Measurements from ENCODE around the gene ADGRD1. TPM values are rescaled to one million over a fixed set of nuclear protein-coding genes. Genes with fewer than 3 reads are reported as not detected.

The ADGRD1 gene
- total RNA-seq, 1 donor from 2014 or later, result 99.5 TPM

GRCh38 chr12:131063960-131064359 lies 110.3 kb downstream of the ADGRD1 start:
- intact Hi-C loops (cut with micrococcal nuclease), result no loop called here
- TF ChIP-seq, protein P1, sequence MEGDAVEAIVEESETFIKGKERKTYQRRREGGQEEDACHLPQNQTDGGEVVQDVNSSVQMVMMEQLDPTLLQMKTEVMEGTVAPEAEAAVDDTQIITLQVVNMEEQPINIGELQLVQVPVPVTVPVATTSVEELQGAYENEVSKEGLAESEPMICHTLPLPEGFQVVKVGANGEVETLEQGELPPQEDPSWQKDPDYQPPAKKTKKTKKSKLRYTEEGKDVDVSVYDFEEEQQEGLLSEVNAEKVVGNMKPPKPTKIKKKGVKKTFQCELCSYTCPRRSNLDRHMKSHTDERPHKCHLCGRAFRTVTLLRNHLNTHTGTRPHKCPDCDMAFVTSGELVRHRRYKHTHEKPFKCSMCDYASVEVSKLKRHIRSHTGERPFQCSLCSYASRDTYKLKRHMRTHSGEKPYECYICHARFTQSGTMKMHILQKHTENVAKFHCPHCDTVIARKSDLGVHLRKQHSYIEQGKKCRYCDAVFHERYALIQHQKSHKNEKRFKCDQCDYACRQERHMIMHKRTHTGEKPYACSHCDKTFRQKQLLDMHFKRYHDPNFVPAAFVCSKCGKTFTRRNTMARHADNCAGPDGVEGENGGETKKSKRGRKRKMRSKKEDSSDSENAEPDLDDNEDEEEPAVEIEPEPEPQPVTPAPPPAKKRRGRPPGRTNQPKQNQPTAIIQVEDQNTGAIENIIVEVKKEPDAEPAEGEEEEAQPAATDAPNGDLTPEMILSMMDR (IDR thresholded peaks at IDR 0.05; ENCODE audit: borderline replicate concordance), result no peak
- no peak for DNase-seq

DNA sequence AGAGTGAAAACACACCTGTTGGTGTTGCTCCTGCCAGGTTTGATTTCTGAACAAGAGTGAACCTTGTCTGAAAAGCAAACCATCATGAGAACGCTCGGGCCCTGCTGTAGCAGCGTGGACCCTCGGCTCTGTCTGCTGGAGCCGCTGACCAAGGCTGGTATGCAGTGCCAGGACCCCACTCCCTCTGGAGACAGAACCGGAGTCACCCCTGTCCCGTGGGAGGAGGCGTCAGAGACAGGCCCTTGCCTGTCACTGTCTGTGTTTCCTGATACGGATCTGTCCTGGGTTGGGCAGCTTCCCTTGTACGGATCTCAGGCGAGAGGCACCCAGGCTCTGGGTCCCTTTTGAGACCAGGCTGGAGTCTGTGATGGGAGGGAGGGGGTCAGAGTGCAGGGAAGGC lies 111.6 kb downstream of the ADGRD1 start:
- no peak overlapping the region for H3K27ac ChIP-seq (replicated peaks)
- H3K27me3 ChIP-seq (ENCODE audit: low read depth), result no peaks in the 10 kb centered on the region
- DNase-seq, result no peak
- peaks cover 4% of the 10 kb centered on the region for H3K36me3 ChIP-seq
- TF ChIP-seq, protein P1 (IDR thresholded peaks at IDR 0.05; ENCODE audit: borderline replicate concordance), result no peak
- H3K9me3 ChIP-seq (replicated peaks), result no peaks in the 10 kb centered on the region
- peaks cover 49% of the 10 kb centered on the region for H3K4me1 ChIP-seq
- H3K4me3 ChIP-seq, result no peak overlapping the region
- intact Hi-C loops (cut with micrococcal nuclease), result no loop called here

More at GRCh38 chr12:131063960-131064359, 110.3 kb downstream of the ADGRD1 start:
- Histone ChIP-seq H3K4me3 (no peak overlapping the region), H3K4me1 (peaks cover 55% of the 10 kb centered on the region), H3K27me3 (ENCODE audit: low read depth) (no peaks in the 10 kb centered on the region), H3K27ac (replicated peaks) (no peak overlapping the region), H3K9me3 (replicated peaks) (no peaks in the 10 kb centered on the region), H3K36me3 (no peaks in the 10 kb centered on the region)

GRCh38 chr12:131065801-131066200 lies 112.1 kb downstream of the ADGRD1 start:
- TF ChIP-seq, protein P1 (IDR thresholded peaks at IDR 0.05; ENCODE audit: borderline replicate concordance), result no peak
- Histone ChIP-seq H3K27me3 (ENCODE audit: low read depth) (no peaks in the 10 kb centered on the region), H3K4me1 (peaks cover 49% of the 10 kb centered on the region), H3K36me3 (peaks cover 4% of the 10 kb centered on the region), H3K27ac (replicated peaks) (peak overlapping the region; percentile 47), H3K4me3 (no peak overlapping the region), H3K9me3 (replicated peaks) (no peaks in the 10 kb centered on the region)
- intact Hi-C loops (cut with micrococcal nuclease), result no loop called here
- DNase-seq, result no peak

- Histone ChIP-seq H3K4me3 (no peak overlapping the region), H3K36me3 (peaks cover 5% of the 10 kb centered on the region), H3K9me3 (replicated peaks) (no peaks in the 10 kb centered on the region), H3K4me1 (peaks cover 47% of the 10 kb centered on the region), H3K27ac (replicated peaks) (no peak overlapping the region), H3K27me3 (ENCODE audit: low read depth) (no peaks in the 10 kb centered on the region)
- peak; percentile 18 for DNase-seq
- TF ChIP-seq, protein P1 (IDR thresholded peaks at IDR 0.05; ENCODE audit: borderline replicate concordance), result no peak
- intact Hi-C loops (cut with micrococcal nuclease), result no loop called here
Observed at GRCh38 chr12:131066207-131066885, 112.6 kb downstream of the ADGRD1 start.

DNA sequence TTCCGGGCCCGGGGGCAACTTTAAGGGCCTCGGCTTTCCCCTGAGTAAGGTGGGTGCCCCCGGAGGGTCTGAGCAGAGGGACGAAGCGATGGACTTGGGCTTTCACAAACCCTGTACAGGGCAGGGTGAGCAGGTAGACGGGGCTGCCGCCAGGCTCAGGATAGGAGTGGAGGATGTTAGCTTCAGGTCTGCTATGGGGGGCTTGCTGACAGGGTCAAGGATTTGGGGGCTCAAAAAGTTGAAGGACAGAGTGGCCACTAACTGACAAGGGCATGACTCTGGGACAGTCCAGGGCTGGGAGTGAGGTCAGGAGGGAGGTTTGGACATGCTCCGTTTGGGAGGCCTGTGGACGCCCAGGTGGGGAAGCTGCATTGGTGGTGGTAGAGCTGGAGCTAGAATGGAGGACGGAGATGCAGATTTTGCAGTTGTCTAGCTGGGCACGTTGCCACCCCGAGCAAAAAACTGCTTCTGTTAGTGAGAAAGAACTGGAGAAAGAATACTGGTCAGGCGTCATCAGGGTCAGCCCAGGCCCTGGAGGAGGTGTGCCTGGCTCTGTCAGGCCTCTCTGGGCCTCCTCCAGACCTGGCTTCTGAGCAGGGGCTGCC lies 113.3 kb downstream of the ADGRD1 start:
- TF ChIP-seq, protein P1 (IDR thresholded peaks at IDR 0.05; ENCODE audit: borderline replicate concordance), result no peak
- Histone ChIP-seq H3K4me3 (no peak overlapping the region), H3K36me3 (peaks cover 7% of the 10 kb centered on the region), H3K9me3 (replicated peaks) (no peaks in the 10 kb centered on the region), H3K27me3 (ENCODE audit: low read depth) (no peaks in the 10 kb centered on the region), H3K4me1 (peaks cover 43% of the 10 kb centered on the region), H3K27ac (replicated peaks) (no peak overlapping the region)
- DNase-seq, result peak; percentile 30
- intact Hi-C loops (cut with micrococcal nuclease), result no loop called here

Data from left ventricle myocardium inferior (tissue), 1 donor.